Dermis blood vessel endothelial cell (primary cell): ENCODE measurements around the gene CMKLR1. TPM values are rescaled to one million over a fixed set of nuclear protein-coding genes. Genes with fewer than 3 reads are reported as not detected.
A peak's percentile ranks its signal among the peaks of the same experiment; 100 is the strongest.

ENCODE experiments used
- DNase-seq: peaks from one replicate; pipeline ENCODE4 v3.0.0; 2010
- total RNA-seq: library from RNA; depleted of rRNA; stranded (reverse); fragments of >200 nt; gene quantifications from 2 replicates; pipeline ENCODE4 v1.2.3, GENCODE V29; 2014

Gene CMKLR1
- total RNA-seq, 1 donor from 2014 or later: 1.0 TPM

DNA sequence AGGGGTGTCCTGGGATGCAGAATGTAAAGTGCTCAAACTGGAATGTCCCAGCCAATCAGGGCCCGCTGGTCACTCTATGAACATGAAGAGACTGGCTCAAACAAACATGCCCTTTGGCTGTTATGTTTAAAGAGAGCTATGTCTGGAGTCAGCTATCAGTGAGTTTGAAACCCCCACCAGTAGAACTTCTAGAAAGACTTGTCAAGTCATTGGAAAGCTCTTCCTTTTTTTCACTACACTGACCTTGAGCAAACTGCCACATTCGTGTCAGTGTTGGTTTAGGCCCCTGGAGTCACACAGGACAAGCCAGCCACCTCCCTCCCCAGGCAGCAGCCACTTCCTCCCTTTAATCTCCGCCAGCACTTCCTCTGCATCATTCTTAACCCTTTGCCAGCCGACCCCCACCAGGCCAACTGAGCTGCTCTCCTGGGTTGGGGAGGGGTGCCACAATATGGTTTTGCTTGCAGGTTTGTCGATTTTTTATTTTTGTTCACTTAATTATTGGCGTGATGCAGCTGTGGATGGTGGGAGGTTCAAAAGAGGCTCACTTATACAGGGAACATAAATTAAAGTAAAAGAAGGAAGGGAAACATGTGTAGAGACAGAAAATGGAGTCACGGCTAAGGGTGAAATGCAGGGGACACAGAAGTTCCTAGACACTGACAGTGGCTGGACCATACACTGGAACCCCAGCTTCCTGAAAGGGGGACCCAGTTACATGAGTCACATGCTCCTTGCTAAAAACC lies 25.3 kb downstream of the CMKLR1 start:
- peak; percentile 39 for DNase-seq

DNA sequence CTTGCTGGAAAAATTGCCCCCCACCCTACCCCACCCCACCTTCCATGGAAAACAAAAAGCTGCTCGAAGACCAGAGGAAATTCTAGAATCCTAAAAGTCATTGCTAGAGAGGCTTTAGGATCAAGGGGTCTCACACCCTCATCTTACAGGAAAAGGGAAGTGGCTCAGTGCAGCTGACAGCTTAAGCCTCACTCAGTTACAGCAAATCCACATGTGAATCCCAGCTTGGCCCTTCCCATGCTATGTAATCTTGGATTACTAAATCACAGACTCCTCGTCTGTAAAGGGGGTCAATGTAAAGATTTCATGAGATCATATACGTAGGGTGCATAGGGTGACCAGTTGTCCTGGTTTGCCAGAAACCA lies 25.9 kb downstream of the CMKLR1 start:
- no peak for DNase-seq

- peak; percentile 64 for DNase-seq
Measured at GRCh38 chr12:108312693-108313189, 26.4 kb downstream of the CMKLR1 start.

DNA sequence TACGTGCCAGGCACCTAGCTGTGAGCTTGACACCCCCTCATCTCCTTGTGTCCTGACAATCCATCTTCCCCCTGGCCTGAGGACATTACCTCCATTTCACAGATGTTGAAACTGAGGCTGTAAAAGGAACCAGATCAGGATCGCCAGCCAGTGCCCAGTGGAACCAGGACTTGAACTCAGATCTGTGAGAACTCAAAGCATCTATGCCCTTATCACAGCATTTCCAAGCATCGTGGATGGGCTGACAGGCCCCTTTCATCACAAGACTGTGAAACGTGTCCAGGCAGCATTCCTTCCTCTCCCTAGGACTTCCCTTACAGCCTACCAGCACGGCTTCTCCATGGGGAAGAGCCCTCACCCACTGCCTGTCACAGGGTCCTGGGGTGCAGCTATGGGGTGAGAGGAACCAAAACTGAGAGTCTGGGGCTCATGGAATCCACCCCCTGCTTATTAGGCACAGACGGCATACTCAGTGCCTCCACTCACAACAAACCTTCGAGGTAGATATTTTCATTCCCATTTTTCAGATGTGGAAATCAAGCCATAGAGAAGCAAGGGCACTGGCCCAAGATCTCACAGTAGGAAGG lies 26.9 kb downstream of the CMKLR1 start:
- DNase-seq: no peak

- no peak for DNase-seq
Measured at GRCh38 chr12:108311605-108312004, 27.5 kb downstream of the CMKLR1 start.

DNA sequence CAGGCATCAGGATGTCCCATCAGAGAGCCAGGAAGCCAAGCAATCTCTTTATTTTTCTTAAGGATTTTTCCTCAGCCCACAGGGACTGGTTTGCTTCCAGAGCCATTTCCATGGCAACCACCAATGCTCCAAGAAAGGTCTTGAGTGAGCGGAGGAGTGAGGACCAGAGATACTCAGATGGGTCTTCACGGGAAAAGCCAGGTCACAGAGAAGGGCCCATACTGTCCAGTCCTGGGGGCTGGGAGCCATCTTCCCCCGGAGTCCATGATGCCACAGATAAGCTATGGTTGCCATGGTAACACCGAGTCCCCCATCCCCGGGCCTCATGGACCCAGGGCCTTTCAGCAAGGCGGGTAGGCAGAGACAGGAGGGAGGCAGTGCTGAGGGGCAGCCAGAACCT lies 28.6 kb downstream of the CMKLR1 start:
- DNase-seq: no peak

DNA sequence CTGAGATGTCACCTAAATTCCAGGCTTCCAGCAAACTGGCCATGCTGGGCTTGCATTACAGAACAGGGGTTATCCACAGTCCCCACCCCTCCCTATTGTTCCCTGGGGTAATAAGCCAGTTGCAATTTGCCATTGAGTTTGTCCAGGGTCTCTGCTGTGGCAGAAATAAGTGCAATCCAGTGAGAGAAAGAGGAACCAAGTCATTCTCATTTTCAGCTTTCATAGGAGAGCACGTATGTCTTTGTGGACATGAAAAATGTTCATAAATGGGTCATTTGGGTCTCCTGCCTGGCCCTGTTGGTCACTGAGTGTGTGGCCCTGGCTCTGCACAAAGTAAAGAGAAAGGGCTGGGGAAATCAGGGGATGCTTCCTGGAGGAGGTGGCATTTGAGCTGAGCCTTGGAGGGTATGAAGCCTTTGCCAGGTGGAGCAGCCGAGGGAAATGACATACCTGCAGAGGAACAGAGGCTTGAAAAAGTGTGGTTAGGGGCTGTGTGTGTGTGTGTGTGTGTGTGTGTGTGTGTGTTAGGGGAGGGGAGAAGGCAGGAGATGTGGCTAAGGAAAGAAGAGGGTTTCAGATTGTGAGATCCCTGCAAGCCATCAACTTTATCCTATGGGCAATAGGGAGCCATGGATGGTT lies 29.3 kb downstream of the CMKLR1 start:
- DNase-seq: no peak

- DNase-seq: no peak
Measured at GRCh38 chr12:108308395-108309085, 30.6 kb downstream of the CMKLR1 start.

DNA sequence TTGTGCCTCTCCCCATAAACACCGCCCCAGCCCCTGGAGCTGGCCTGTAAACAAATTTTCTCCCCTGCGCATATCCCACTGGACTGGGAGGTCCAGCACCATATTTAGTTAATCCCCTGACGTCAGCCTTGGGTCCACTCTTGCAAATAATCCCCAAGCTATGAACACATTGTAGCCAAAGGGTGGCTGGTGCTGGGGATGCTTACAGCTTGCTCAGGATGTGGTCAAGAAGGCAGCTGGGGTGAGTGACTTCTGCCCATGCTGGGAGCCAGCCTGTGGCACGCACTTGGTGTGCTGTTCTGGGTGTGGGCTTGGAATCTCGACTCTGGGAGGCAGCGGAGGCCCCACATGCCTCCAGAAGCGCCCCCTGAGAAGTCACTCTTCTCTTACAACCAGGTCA lies 32.1 kb downstream of the CMKLR1 start:
- no peak for DNase-seq

GRCh38 chr12:108306506-108306905 lies 32.6 kb downstream of the CMKLR1 start:
- no peak for DNase-seq

- DNase-seq: peak; percentile 86
Measured at GRCh38 chr12:108305991-108306501, 33.1 kb downstream of the CMKLR1 start.

DNA sequence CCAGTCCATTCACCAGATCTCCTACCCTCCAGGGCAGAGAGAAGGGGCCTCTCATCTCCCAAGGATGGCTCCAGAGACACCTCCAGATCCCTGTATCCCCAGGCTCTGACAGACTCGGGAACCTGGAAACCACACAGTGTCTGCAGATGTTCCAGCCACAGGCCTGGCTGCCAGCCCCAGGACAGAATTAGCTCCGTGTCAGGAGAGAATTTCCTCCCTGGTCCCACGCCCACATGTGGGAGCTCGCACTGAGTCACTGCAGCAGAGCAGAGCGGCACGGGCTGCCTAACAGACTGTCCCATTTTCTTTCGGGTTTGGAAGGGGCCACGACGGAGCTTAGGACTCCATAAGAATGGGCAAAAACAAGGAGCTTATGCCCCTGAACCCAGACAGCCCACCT lies 33.6 kb downstream of the CMKLR1 start:
- peak; percentile 85 for DNase-seq

GRCh38 chr12:108304633-108305032 lies 34.5 kb downstream of the CMKLR1 start:
- no peak for DNase-seq

GRCh38 chr12:108303703-108304102 lies 35.4 kb downstream of the CMKLR1 start:
- DNase-seq: no peak

DNA sequence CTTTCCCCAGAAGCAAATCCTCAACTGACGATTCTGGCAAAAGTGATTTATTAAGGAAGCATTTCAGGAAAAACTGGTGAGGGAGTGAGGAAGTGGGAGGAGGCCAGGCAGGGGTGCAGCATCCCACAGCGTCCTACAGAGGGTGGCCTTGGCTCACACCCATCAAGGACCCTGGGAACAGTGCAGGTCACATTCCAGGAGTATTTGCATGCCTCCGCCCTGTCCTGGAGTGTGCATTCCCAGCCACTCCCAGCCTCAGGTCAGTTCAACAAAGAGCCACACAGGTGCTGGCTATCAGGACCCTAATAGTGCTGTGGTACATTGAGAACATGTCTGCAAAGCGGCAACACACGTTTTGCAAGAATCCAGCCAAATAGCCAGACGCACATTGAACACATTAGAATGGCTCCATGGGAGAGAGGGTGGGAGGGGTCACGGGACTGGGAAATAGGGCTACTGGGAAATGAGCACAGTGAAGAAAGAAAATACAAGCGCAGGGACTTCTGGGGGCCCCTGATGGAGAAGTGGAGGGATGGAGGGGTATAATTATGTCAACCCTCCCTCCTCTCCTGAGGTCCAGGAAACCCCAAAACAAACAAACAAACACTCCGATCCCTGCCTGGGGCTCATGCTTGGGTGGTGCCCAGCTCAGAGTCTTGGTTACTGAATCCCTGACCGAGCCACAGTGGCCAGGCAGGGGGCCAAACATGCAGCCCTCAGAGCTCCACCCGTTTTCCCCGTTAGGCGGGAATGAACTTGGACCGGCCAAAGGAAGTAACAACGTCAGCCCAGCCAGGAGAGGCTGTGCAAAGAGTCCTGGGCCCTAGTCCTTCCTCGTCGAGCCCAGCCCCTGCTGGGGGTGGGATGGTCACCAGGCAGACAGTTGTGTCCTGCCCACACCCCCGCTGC lies 36.5 kb downstream of the CMKLR1 start:
- peak; percentile 40 for DNase-seq

GRCh38 chr12:108302016-108302402 lies 37.1 kb downstream of the CMKLR1 start:
- DNase-seq: no peak

- no peak for DNase-seq
Measured at GRCh38 chr12:108301346-108301745, 37.8 kb downstream of the CMKLR1 start.

GRCh38 chr12:108299980-108300696 lies 39.0 kb downstream of the CMKLR1 start:
- no peak for DNase-seq

DNA sequence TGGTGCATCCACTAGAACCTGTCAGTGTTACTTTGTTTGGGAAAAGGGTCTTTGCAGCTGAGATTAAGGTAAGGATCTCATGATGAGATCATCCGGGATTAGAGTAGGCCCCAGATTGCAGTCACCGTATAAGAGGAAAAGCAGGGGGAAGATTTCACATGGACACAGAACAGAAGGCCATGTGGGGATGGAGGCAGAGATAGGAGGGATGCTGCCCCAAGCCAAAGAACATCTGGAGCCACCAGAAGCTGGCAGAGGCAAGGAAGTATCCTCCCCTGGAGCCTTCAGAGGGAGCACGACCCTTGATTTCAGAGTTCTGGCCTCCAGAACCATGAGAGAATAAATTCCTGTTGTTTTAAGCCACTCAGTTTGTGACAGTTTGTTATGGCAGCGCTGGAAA lies 39.6 kb downstream of the CMKLR1 start:
- DNase-seq: no peak

DNA sequence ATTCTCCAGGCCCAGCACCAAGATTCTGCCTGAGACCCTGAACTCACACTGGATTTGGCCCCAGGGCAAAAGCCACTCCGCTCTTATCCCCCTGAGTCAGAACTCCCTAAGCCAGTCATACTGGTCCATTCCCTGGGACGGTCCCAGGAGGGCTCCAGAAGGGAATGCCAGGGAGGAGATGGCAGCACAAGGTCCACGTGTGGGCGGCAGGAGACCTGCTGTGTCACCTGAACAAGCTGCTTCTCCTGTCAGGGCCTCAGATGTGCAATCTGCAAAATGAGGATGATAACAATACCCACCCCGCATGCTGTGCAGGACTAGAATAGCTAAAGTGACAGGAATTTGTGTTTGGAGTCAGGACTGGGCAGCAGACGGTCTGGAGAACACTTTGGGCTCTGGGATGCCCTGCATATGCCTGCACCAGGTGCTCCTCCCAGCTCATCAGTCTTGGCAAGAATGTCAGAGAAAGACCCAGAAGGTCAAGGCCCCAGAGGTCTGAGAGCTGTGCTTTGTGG lies 40.3 kb downstream of the CMKLR1 start:
- DNase-seq: no peak
